ENCODE measurements around the gene TNPO3. TPM values are rescaled to one million over a fixed set of nuclear protein-coding genes. Genes with fewer than 3 reads are reported as not detected.

The TNPO3 gene
- total RNA-seq, 3 donors from 2014 or later: 71.4 to 73.9 (median 72.0) TPM

GRCh38 chr7:128985660-128986059 lies 69.3 kb downstream of the TNPO3 start:
- Mint-ChIP-seq H3K4me1 (ENCODE audit: low read depth) (no peaks in the 10 kb centered on the region), H3K36me3 (ENCODE audit: insufficient read depth) (peaks cover 42% of the 10 kb centered on the region), H3K27me3 (ENCODE audit: low read depth) (no peaks in the 10 kb centered on the region), H3K4me3 (no peak overlapping the region), H3K9me3 (no peaks in the 10 kb centered on the region)
- DNase-seq (no peak), ATAC-seq (no peak)

DNA sequence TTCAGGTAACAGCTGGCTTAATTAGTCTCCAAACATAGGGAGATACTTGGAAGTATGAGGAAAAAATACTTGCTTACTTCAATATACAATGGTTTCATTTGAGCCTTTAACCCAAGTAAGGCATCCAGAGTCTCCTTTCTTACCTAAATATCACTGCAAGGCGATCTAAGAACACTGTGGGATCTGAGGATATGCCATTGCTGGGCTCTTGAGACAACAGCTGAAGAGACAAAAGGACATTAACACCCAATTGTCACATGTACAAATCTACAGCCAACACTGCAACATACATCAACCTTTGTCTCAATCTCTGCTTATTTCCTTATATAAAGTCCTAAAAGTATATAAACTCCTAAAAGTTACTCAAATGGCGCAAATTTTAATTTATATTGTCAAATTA lies 72.8 kb downstream of the TNPO3 start:
- Mint-ChIP-seq H3K36me3 (ENCODE audit: insufficient read depth) (peaks cover 48% of the 10 kb centered on the region), H3K4me1 (ENCODE audit: low read depth) (no peaks in the 10 kb centered on the region), H3K4me3 (no peak overlapping the region), H3K9me3 (no peaks in the 10 kb centered on the region), H3K27me3 (ENCODE audit: low read depth) (no peaks in the 10 kb centered on the region)
- no peak for ATAC-seq
- no peak for DNase-seq

GRCh38 chr7:128974241-128974934 lies 80.5 kb downstream of the TNPO3 start:
- no peak overlapping the region for H3K4me3 Mint-ChIP-seq
- no peaks in the 10 kb centered on the region for H3K9me3 Mint-ChIP-seq
- DNase-seq: no peak
- no peaks in the 10 kb centered on the region for H3K4me1 Mint-ChIP-seq (ENCODE audit: low read depth)
- H3K36me3 Mint-ChIP-seq (ENCODE audit: insufficient read depth): peaks cover 53% of the 10 kb centered on the region
- H3K27me3 Mint-ChIP-seq (ENCODE audit: low read depth): no peaks in the 10 kb centered on the region
- no peak for ATAC-seq

GRCh38 chr7:128968624-128969023 lies 86.3 kb downstream of the TNPO3 start:
- H3K9me3 Mint-ChIP-seq: no peaks in the 10 kb centered on the region
- peaks cover 41% of the 10 kb centered on the region for H3K36me3 Mint-ChIP-seq (ENCODE audit: insufficient read depth)
- H3K27me3 Mint-ChIP-seq (ENCODE audit: low read depth): no peaks in the 10 kb centered on the region
- DNase-seq: no peak
- H3K4me3 Mint-ChIP-seq: no peak overlapping the region
- no peak for ATAC-seq
- peaks cover 3% of the 10 kb centered on the region for H3K4me1 Mint-ChIP-seq (ENCODE audit: low read depth)

- peak; percentile 87 to 90 for ATAC-seq
- H3K9me3 Mint-ChIP-seq: no peaks in the 10 kb centered on the region
- peak overlapping the region; percentile 31 for H3K4me3 Mint-ChIP-seq
These were observed 91.6 kb downstream of the TNPO3 start for GRCh38 chr7:128963327-128963757.

DNA sequence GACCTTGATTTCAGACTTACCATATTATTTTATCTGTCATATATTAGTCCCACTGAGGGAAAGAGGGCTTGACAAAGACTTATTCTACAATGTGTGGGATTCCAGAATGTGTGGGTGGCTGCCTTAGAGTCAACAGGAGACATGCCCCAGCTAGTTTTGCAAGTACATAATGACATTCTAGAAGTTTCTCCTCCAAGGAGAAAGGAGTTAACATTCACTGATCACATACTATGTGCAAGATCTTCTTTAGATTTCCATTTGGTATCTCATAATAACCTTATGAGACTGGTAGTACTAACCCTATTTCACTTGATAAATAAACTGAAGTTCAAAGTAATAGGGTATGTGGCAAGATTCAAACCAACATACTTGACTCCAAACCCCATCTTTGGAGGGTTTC lies 92.0 kb downstream of the TNPO3 start:
- no peak for ATAC-seq
- DNase-seq: no peak
- peaks cover 22% of the 10 kb centered on the region for H3K4me1 Mint-ChIP-seq (ENCODE audit: low read depth)
- H3K4me3 Mint-ChIP-seq: peak overlapping the region; percentile 31
- H3K9me3 Mint-ChIP-seq: no peaks in the 10 kb centered on the region
- peaks cover 33% of the 10 kb centered on the region for H3K36me3 Mint-ChIP-seq (ENCODE audit: insufficient read depth)
- no peaks in the 10 kb centered on the region for H3K27me3 Mint-ChIP-seq (ENCODE audit: low read depth)

More at GRCh38 chr7:128963327-128963757, 91.6 kb downstream of the TNPO3 start:
- Mint-ChIP-seq H3K4me1 (ENCODE audit: low read depth) (peaks cover 22% of the 10 kb centered on the region), H3K36me3 (ENCODE audit: insufficient read depth) (peaks cover 33% of the 10 kb centered on the region), H3K27me3 (ENCODE audit: low read depth) (no peaks in the 10 kb centered on the region)
- no peak for DNase-seq

GRCh38 chr7:128961030-128961659 lies 93.8 kb downstream of the TNPO3 start:
- Mint-ChIP-seq H3K36me3 (ENCODE audit: insufficient read depth) (peaks cover 38% of the 10 kb centered on the region), H3K9me3 (no peaks in the 10 kb centered on the region), H3K27me3 (ENCODE audit: low read depth) (no peaks in the 10 kb centered on the region), H3K4me3 (no peak overlapping the region), H3K4me1 (ENCODE audit: low read depth) (peaks cover 22% of the 10 kb centered on the region)
- ATAC-seq (no peak), DNase-seq (no peak)

DNA sequence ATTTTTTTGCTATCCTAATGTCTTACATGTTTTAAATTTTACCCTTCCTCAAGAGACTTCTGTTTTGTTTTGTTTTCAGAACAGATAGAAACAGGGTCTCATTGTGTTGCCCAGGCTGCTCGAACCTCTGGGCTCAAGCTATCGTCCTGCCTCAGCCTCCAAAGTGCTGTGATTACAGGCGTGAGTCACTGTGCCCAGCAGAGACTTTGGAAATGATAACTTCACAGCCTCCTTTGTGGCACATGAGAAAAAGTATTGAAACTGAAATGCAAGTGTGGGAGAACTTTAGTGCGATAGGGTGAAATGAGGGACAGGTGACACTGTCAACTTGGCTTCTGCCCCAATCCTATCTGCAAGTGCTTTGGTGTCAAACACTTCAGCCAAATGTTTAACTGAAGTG lies 95.6 kb downstream of the TNPO3 start:
- DNase-seq (no peak), ATAC-seq (peak in 1 of 2 donors; percentile 6)

DNA sequence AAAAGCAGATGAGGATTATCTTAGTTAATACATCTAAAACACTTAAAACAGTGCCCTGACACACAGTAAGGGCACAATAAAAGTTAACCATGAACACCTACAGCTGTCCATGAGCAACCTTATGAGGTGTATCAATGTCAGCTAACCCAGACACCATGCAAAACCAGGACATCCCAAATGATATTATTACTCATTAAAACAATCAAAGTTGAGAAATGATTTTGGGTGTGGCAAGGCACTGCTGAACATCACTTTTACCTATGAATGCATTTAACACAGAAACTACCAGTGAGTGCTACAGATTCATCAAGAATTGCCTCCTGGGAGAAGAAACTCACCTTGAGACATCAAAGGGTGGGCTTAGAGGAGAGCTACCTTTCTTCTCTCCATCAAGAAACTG lies 98.9 kb downstream of the TNPO3 start:
- Mint-ChIP-seq H3K36me3 (ENCODE audit: insufficient read depth) (peaks cover 43% of the 10 kb centered on the region), H3K4me3 (no peak overlapping the region), H3K27me3 (ENCODE audit: low read depth) (no peaks in the 10 kb centered on the region), H3K9me3 (no peaks in the 10 kb centered on the region), H3K4me1 (ENCODE audit: low read depth) (peaks cover 2% of the 10 kb centered on the region)
- DNase-seq: no peak
- no peak for ATAC-seq

More for the DNA sequence above, 95.6 kb downstream of the TNPO3 start:
- H3K36me3 Mint-ChIP-seq (ENCODE audit: insufficient read depth): peaks cover 38% of the 10 kb centered on the region
- H3K9me3 Mint-ChIP-seq: no peaks in the 10 kb centered on the region
- no peaks in the 10 kb centered on the region for H3K27me3 Mint-ChIP-seq (ENCODE audit: low read depth)
- H3K4me3 Mint-ChIP-seq: no peak overlapping the region
- H3K4me1 Mint-ChIP-seq (ENCODE audit: low read depth): peaks cover 24% of the 10 kb centered on the region

DNA sequence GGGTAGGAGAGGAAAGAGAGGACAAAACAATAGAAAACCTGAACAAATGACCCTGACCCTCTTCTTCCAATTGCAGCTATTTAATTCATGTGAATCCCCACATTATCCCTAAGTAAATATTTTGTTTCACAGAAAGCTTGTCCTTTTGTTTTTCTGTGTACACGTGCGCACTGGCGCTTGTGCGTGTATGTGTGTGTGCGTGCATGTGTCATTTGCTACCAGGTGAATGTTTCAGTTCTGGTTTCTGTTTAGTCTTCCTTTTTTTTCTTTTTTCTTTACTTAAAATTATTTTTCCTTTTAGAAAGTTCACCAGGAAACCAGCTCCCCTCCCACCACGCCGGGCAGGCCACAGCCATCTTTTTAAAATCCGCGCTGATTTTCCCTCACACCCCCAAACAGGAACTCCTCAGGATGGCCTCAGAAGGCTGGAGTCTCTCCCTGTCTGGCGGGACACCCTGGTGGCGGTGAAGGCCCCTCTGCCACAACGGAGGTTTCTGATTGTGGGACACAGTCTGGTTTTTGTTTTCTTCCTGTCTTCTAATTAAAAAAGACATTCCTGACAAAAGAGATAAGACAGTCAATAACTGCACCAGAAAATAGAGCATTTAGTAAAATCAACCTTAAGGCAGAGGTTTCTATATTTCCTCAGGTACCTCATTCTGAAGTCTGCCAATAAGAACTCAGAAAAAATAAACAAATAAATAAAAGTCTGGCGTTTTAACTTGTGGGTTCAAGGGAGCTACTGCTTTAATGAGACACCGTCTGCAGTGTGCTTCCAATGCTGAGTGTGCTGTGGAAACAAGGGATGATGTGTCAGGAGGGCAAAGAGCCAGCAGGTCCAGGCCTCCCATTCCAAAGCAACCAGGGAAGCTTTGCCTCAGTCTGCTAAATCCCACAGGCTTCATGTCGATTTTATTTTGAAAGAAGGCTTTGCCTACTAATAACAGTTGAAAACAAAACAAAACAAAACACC lies 99.8 kb downstream of the TNPO3 start:
- H3K36me3 Mint-ChIP-seq (ENCODE audit: insufficient read depth): peaks cover 43% of the 10 kb centered on the region
- ATAC-seq: no peak

DNA sequence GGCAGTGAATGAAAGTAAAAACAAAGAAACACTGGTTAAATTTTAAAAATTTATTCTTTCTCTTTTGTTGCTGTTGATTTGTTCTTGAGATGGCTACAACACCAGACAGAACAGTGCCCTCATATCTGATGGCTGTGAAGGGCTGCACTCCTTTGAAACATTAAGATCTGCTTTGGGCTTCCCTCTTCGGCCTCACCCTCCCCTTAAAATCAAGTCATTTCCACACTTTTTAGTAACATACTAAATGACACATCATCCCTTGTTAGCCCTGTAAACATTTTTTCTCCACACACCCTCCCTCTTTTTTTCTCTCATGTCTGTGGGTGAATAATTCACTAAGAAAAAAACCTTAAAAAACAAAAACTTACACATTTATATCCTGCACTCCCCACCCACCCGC lies 100.8 kb downstream of the TNPO3 start:
- Mint-ChIP-seq H3K27me3 (ENCODE audit: low read depth) (no peaks in the 10 kb centered on the region), H3K36me3 (ENCODE audit: insufficient read depth) (peaks cover 40% of the 10 kb centered on the region), H3K4me3 (no peak overlapping the region), H3K4me1 (ENCODE audit: low read depth) (peaks cover 2% of the 10 kb centered on the region), H3K9me3 (no peaks in the 10 kb centered on the region)
- ATAC-seq: peak; percentile 10 to 18
- DNase-seq: no peak

More for the DNA sequence above, 99.8 kb downstream of the TNPO3 start:
- Mint-ChIP-seq H3K4me3 (no peak overlapping the region), H3K27me3 (ENCODE audit: low read depth) (no peaks in the 10 kb centered on the region), H3K9me3 (no peaks in the 10 kb centered on the region), H3K4me1 (ENCODE audit: low read depth) (peaks cover 2% of the 10 kb centered on the region)
- no peak for DNase-seq

DNA sequence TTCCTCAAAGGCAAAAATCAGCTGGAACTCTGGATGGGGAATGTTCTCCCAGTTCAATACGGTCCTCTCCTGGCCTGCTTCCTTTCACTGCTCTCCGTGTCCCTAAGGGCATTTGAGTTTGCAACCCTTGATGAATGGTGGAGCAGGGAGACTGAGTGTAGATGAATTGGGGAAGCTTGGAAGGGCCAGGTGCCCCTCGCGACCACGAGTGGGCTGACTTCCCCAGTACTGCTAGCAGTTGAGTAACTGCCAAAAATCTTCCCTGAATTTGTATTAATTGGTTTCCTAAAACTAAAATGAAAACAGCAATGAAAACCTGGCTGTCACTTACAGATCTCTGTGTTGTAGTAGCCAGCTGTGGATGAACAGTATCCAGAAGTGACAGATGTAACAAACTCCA lies 103.6 kb downstream of the TNPO3 start:
- Mint-ChIP-seq H3K4me3 (no peak overlapping the region), H3K9me3 (no peaks in the 10 kb centered on the region), H3K4me1 (ENCODE audit: low read depth) (peaks cover 2% of the 10 kb centered on the region), H3K36me3 (ENCODE audit: insufficient read depth) (peaks cover 26% of the 10 kb centered on the region), H3K27me3 (ENCODE audit: low read depth) (no peaks in the 10 kb centered on the region)
- ATAC-seq (no peak), DNase-seq (no peak)

DNA sequence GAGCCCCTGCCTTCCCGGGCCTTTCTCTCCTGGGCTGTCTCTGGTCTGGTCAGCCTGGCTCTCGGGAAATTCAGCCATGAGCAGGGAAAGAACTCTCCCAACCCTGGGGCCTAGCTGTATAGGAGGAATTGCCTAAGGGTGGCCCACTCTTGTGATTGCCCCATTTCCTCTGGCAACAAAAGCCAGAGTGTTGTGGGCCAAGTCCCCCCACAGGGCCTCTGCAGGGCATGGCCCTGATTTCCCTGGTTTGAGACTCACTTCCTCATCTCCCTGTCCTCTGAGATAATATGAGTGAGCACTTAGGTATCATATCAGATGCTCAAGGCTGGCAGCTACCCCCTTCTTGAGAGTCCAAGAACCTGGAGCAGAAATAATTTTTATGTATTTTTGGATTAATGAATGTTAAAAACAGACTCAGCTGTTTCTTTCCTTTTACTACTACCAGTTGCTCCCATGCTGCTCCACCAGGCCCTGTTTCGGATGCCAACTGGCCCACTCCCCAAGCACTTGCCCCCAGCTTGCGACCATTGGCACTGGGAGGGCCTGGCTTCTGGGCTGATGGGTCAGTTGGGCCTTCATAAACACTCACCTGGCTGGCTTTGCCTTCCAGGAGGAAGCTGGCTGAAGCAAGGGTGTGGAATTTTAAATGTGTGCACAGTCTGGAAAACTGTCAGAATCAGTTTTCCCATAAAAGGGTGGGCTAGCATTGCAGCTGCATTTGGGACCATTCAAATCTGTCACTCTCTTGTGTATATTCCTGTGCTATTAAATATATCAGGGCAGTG lies 105.7 kb downstream of the TNPO3 start:
- peaks cover 16% of the 10 kb centered on the region for H3K36me3 Mint-ChIP-seq (ENCODE audit: insufficient read depth)
- no peak for ATAC-seq
- H3K9me3 Mint-ChIP-seq: no peaks in the 10 kb centered on the region
- H3K4me1 Mint-ChIP-seq (ENCODE audit: low read depth): no peaks in the 10 kb centered on the region
- no peak overlapping the region for H3K4me3 Mint-ChIP-seq
- DNase-seq: no peak
- H3K27me3 Mint-ChIP-seq (ENCODE audit: low read depth): no peaks in the 10 kb centered on the region

All from activated T-cell treated with anti-CD3 and anti-CD28 coated beads, Interleukin-2, amount 50 U/mL, for 4 hours (primary cell).